HL-60 (cell line): ENCODE results near the gene AP3S2.
"Not testable (repeated sequence)": the region's sequence is repeated elsewhere in the genome, so short reads cannot be mapped to it uniquely, and the experiment has no call there.

ENCODE experiments used
- DNase-seq, 2 experiments: peaks; one replicate each; pipeline ENCODE4 v3.0.0-alpha.2; 2010 to 2020; ENCODE audit warnings: low read depth in 1 of 2, low spot score in 1 of 2
- H3K27ac ChIP-seq: fragments of 250-450 bp; sonication (Bioruptor Pico); replicated peaks from 2 replicates; pipeline ENCODE4 v1.5.1; 2020; ENCODE audit warnings: mild to moderate bottlenecking, moderate library complexity
- H3K27me3 ChIP-seq: fragments of 250-450 bp; sonication (Bioruptor Pico); 2 replicates; pipeline ENCODE4 v1.5.1; 2021; ENCODE audit warnings: mild to moderate bottlenecking, moderate library complexity; ENCODE audit not compliant: insufficient read depth, poor library complexity, severe bottlenecking
- H3K4me3 ChIP-seq: replicated peaks from 2 replicates; pipeline ENCODE4 v1.5.1; 2011; ENCODE audit warnings: mild to moderate bottlenecking, control low read depth, low read length; ENCODE audit not compliant: insufficient read depth
- GABPA ChIP-seq: IDR thresholded peaks from 2 replicates; pipeline ENCODE4 v1.6.1; 2012; ENCODE audit warnings: low read depth
- POLR2AphosphoS5 ChIP-seq: IDR thresholded peaks from 2 replicates; pipeline ENCODE4 v1.6.1; 2012; ENCODE audit warnings: low read depth
- SPI1 ChIP-seq: IDR thresholded peaks from 2 replicates; pipeline ENCODE4 v1.6.1; 2012; ENCODE audit warnings: low read depth, mild to moderate bottlenecking, borderline replicate concordance
- long read RNA-seq: library from polyadenylated mRNA; unstranded; transcript quantifications from one replicate; pipeline ENCODE4 v2.0.0, GENCODE V29; 2020
- TF ChIP-seq, protein P1 (sequence below): IDR thresholded peaks from one replicate; pipeline ENCODE4 v1.5.1; 2011; ENCODE audit warnings: low read length, control low read depth, inconsistent platforms; ENCODE audit not compliant: insufficient read depth
- TF ChIP-seq, protein P2 (sequence below): IDR thresholded peaks from 2 replicates; pipeline ENCODE4 v1.6.1; 2012; ENCODE audit warnings: low read depth; ENCODE audit not compliant: insufficient replicate concordance

Gene AP3S2
- long read RNA-seq, full-length matches to known transcripts: 275 of 308 reads
- long read RNA-seq, partial matches to known transcripts: 1 of 308 reads
- long read RNA-seq, other reads (novel, unspliced or antisense): 32 of 308 reads

- DNase-seq: peak; percentile 92 to 95
- Histone ChIP-seq H3K27me3 (no peaks in the 10 kb centered on the region), H3K4me3 (peak within 1 kb of the TSS; percentile 83), H3K27ac (peak within 1 kb of the TSS; percentile 92)
- TF ChIP-seq SPI1 (no peak), GABPA (peak; percentile 98), POLR2AphosphoS5 (peak; percentile 97)
- TF ChIP-seq, protein P1, sequence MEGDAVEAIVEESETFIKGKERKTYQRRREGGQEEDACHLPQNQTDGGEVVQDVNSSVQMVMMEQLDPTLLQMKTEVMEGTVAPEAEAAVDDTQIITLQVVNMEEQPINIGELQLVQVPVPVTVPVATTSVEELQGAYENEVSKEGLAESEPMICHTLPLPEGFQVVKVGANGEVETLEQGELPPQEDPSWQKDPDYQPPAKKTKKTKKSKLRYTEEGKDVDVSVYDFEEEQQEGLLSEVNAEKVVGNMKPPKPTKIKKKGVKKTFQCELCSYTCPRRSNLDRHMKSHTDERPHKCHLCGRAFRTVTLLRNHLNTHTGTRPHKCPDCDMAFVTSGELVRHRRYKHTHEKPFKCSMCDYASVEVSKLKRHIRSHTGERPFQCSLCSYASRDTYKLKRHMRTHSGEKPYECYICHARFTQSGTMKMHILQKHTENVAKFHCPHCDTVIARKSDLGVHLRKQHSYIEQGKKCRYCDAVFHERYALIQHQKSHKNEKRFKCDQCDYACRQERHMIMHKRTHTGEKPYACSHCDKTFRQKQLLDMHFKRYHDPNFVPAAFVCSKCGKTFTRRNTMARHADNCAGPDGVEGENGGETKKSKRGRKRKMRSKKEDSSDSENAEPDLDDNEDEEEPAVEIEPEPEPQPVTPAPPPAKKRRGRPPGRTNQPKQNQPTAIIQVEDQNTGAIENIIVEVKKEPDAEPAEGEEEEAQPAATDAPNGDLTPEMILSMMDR: no peak
- TF ChIP-seq, protein P2, sequence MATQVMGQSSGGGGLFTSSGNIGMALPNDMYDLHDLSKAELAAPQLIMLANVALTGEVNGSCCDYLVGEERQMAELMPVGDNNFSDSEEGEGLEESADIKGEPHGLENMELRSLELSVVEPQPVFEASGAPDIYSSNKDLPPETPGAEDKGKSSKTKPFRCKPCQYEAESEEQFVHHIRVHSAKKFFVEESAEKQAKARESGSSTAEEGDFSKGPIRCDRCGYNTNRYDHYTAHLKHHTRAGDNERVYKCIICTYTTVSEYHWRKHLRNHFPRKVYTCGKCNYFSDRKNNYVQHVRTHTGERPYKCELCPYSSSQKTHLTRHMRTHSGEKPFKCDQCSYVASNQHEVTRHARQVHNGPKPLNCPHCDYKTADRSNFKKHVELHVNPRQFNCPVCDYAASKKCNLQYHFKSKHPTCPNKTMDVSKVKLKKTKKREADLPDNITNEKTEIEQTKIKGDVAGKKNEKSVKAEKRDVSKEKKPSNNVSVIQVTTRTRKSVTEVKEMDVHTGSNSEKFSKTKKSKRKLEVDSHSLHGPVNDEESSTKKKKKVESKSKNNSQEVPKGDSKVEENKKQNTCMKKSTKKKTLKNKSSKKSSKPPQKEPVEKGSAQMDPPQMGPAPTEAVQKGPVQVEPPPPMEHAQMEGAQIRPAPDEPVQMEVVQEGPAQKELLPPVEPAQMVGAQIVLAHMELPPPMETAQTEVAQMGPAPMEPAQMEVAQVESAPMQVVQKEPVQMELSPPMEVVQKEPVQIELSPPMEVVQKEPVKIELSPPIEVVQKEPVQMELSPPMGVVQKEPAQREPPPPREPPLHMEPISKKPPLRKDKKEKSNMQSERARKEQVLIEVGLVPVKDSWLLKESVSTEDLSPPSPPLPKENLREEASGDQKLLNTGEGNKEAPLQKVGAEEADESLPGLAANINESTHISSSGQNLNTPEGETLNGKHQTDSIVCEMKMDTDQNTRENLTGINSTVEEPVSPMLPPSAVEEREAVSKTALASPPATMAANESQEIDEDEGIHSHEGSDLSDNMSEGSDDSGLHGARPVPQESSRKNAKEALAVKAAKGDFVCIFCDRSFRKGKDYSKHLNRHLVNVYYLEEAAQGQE: peak; percentile 79
Observed at GRCh38 chr15:89893696-89894447, at the start of gene AP3S2. TSS of gene AP3S2 (minus strand) at chr15:89893994. CDS start at chr15:89893949, 45 bp downstream.

GRCh38 chr15:89939910-89940309, 46.1 kb upstream of the AP3S2 start:
- TF ChIP-seq, protein P1: no peak
- no peak for TF ChIP-seq SPI1
- no peak for TF ChIP-seq GABPA
- no peak for TF ChIP-seq POLR2AphosphoS5
- TF ChIP-seq, protein P2: no peak
- Histone ChIP-seq H3K27ac (no peak overlapping the region), H3K4me3 (no peak overlapping the region), H3K27me3 (no peaks in the 10 kb centered on the region)
- DNase-seq: no peak

- not testable (repeated sequence) for DNase-seq, H3K27me3 ChIP-seq, H3K4me3 ChIP-seq, H3K27ac ChIP-seq
Observed at GRCh38 chr15:89939377-89939776, 45.6 kb upstream of the AP3S2 start.

DNA sequence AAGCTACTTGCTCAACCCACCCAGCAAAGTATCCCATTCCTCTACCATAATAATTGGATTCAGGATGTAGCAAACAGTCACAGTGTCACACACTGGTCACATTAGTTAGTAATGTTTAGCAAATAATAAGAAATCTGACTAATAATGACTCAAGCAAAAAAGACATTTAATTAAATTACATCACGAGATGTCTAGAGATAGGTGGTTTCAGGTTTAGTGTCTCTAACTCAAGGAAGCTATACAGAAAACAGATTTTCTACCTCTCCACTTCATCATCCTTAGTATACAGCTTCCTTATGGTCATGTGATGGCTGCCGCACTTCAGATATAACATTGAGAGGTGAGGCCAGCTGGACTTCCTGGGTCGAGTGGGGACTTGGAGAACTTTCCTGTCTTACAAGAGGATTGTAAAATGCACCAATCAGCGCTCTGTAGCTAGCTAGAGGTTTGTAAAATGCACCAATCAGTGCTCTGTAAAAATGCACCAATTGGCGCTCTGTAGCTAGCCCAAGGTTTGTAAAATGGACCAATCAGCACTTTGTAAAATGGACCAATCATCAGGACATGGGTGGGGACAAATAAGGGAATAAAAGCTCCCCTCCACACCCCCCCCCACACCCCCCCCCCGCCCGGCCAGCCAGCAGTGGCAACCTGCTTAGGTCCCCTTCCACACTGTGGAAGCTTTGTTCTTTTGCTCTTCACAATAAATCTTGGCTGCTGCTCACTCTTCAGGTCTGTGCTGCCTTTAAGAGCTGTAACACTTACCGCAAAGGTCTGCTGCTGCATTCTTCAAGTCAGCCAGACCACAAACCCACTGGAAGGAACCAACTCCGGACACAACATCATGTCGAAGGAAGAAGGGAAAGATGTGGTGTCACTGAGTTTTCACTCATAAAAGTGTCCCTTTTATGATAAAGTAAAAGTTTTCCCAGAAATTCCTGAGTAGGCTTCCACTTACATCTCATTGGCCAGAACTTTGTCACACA, 43.9 kb upstream of the AP3S2 start:
- Histone ChIP-seq H3K27ac (peak overlapping the region; percentile 75), H3K4me3 (no peak overlapping the region), H3K27me3 (no peaks in the 10 kb centered on the region)
- TF ChIP-seq, protein P2: no peak
- TF ChIP-seq, protein P1: no peak
- DNase-seq: peak; percentile 50 to 81
